HG03095 (cell line): ENCODE measurements around the gene GAS7.

Experiments used
- ATAC-seq: cut with Tn5 transposase; IDR thresholded peaks from one replicate; pipeline ENCODE4 v1.9.1; 2021; ENCODE audit warnings: moderate library complexity; ENCODE audit not compliant: unreplicated experiment

GAS7 gene

DNA sequence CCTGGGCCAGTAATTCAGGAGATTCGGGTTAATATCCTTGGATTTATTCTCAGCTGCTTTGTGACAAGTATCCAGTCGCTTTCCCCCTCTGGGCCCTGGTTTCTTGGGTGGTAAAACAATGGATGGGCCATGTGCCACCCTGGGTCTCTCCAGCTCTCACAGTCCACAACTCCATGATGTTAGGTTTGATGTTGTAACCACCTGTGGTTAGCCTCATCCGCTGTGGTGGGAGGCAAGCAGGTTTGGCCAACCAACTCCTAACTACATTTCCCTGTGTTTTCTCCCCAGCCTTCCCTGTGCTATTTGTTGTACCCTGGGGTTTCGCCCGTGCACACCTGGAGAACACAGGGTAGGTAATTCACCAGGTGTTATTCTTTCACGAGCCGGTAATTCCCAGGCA, 337.6 kb downstream of the GAS7 start:
- ATAC-seq, result no peak
